Lung (tissue), 12 donors: Measurements from ENCODE around the gene TTC8. TPM values are rescaled to one million over a fixed set of nuclear protein-coding genes. Genes with fewer than 3 reads are reported as not detected.

Source experiments
- ATAC-seq: fragments of 200-7000 bp; cut with Tn5 transposase; one replicate; pipeline ENCODE4 v1.9.1; 2020; ENCODE audit warnings: moderate number of reproducible peaks; ENCODE audit not compliant: insufficient read depth, low FRiP score
- DNase-seq, 3 donors: peaks; one replicate each; pipeline ENCODE4 v3.0.0-alpha.2; 2013 to 2017
- H3K27ac ChIP-seq, 2 donors: one replicate each; pipeline ENCODE4 v1.5.1; 2013; ENCODE audit warnings: mild to moderate bottlenecking in 2 of 2, moderate library complexity in 2 of 2, control low read depth in 1 of 2, inconsistent platforms in 1 of 2, low read depth in 1 of 2, low read length in 1 of 2
- H3K27me3 ChIP-seq, 3 donors: one replicate each; pipeline ENCODE4 v1.5.1; 2013; ENCODE audit warnings: low read length in 2 of 3; ENCODE audit not compliant: control insufficient read depth in 3 of 3, insufficient read depth in 3 of 3
- H3K36me3 ChIP-seq, 4 donors: one replicate each; pipeline ENCODE4 v1.5.1; 2013; ENCODE audit warnings: low read length in 4 of 4, mild to moderate bottlenecking in 1 of 4, moderate library complexity in 1 of 4; ENCODE audit not compliant: control insufficient read depth in 4 of 4, insufficient read depth in 4 of 4
- H3K4me1 ChIP-seq, 5 donors: one replicate each; pipeline ENCODE4 v1.5.1; 2013; ENCODE audit warnings: low read length in 5 of 5, mild to moderate bottlenecking in 2 of 5, moderate library complexity in 1 of 5; ENCODE audit not compliant: control insufficient read depth in 5 of 5, insufficient read depth in 5 of 5
- H3K4me3 ChIP-seq: one replicate; pipeline ENCODE4 v1.5.1; 2013; ENCODE audit warnings: mild to moderate bottlenecking, control low read depth, moderate library complexity
- H3K9ac ChIP-seq, 2 donors: one replicate each; pipeline ENCODE4 v1.5.1; 2013; ENCODE audit warnings: low read length in 2 of 2, control low read depth in 1 of 2; ENCODE audit not compliant: insufficient read depth in 1 of 2
- H3K9me3 ChIP-seq, 4 donors: one replicate each; pipeline ENCODE4 v1.5.1; 2013; ENCODE audit warnings: low read length in 3 of 4, mild to moderate bottlenecking in 1 of 4, moderate library complexity in 1 of 4; ENCODE audit not compliant: control insufficient read depth in 4 of 4, insufficient read depth in 3 of 4
- CTCF ChIP-seq: IDR thresholded peaks from 2 replicates; pipeline ENCODE4 v1.5.1; 2012; ENCODE audit warnings: mild to moderate bottlenecking; ENCODE audit errors: control extremely low read depth, extremely low read depth
- WGBS, 2 donors: extraction: QIAGEN DNeasy Blood & Tissue Kit; methylation state at CpG; one replicate each; pipeline ENCODE4 v1.1.7; 2013; 5-methylcytosine and 5-hydroxymethylcytosine counted together
- polyA plus RNA-seq, 2 donors: library from polyadenylated mRNA; stranded (reverse); fragments of 200-250 nt; gene quantifications; one replicate each; pipeline ENCODE4 v1.2.1, GENCODE V29; 2013
- total RNA-seq, 2 donors: library from RNA; depleted of rRNA in 1 of 2; stranded (reverse); fragments of >200 nt in 1 of 2; gene quantifications; one replicate each; pipeline ENCODE4 v1.2.1, GENCODE V29; 2014 to 2021
- donor health status: control.
- donor health status: control.
- donor health status: Bipolar disorder and iron deficiency.
- donor health status: healthy.
- donor health status: DM: yes; HTN: yes; CAD: no.

Gene TTC8
- total and polyA plus RNA-seq, 4 donors = 9.6 to 29.8 (median 16.0) TPM

- Histone ChIP-seq H3K9me3 (no peaks in the 10 kb centered on the region), H3K9ac (no peak overlapping the region), H3K36me3 (no peaks in the 10 kb centered on the region), H3K4me3 (no peak overlapping the region), H3K27me3 (peaks cover 0 to 8% (median 0%) of the 10 kb centered on the region in 3 donors), H3K4me1 (peaks cover 0 to 10% (median 0%) of the 10 kb centered on the region in 5 donors), H3K27ac (no peak overlapping the region)
- DNase-seq (no peak), ATAC-seq (no peak)
- no peak for TF ChIP-seq CTCF
- 89 to 91% methylated on average over 2 of the region's 2 CpGs for WGBS, 2 donors
These were observed 3.1 kb upstream of the TTC8 start for GRCh38 chr14:88821378-88821777.

GRCh38 chr14:88821888-88822287, 2.6 kb upstream of the TTC8 start:
- Histone ChIP-seq H3K4me3 (no peak overlapping the region), H3K9ac (no peak overlapping the region), H3K27ac (no peak overlapping the region), H3K36me3 (no peaks in the 10 kb centered on the region), H3K9me3 (no peaks in the 10 kb centered on the region), H3K4me1 (peaks cover 0 to 10% (median 0%) of the 10 kb centered on the region in 5 donors), H3K27me3 (peaks cover 0 to 8% (median 0%) of the 10 kb centered on the region in 3 donors)
- 59 to 71% methylated on average over 2 of the region's 2 CpGs for WGBS, 2 donors
- no peak for ATAC-seq
- no peak for DNase-seq
- TF ChIP-seq CTCF = no peak

GRCh38 chr14:88823968-88824313, 510 bp upstream of the TTC8 start:
- Histone ChIP-seq H3K4me1 (peaks cover 0 to 10% (median 0%) of the 10 kb centered on the region in 5 donors), H3K9me3 (no peaks in the 10 kb centered on the region), H3K4me3 (peak overlapping the region; percentile 58), H3K36me3 (no peaks in the 10 kb centered on the region), H3K27me3 (peaks cover 0 to 8% (median 0%) of the 10 kb centered on the region in 3 donors), H3K9ac (peak overlapping the region; percentile 79 to 98), H3K27ac (peak overlapping the region; percentile 70 to 83)
- ATAC-seq (no peak), DNase-seq (no peak)
- no peak for TF ChIP-seq CTCF
- WGBS, 2 donors = 8 to 9% methylated on average over 9 of the region's 9 CpGs

GRCh38 chr14:88825078-88825458, 617 bp downstream of the TTC8 start:
- Histone ChIP-seq H3K4me1 (peaks cover 0 to 10% (median 0%) of the 10 kb centered on the region in 5 donors), H3K4me3 (peak overlapping the region; percentile 57), H3K27ac (peak overlapping the region; percentile 83 to 90), H3K9ac (peak overlapping the region; percentile 79 to 98), H3K36me3 (no peaks in the 10 kb centered on the region), H3K27me3 (peaks cover 0 to 2% (median 0%) of the 10 kb centered on the region in 3 donors), H3K9me3 (no peaks in the 10 kb centered on the region)
- 6 to 8% methylated on average over 5 of the region's 5 CpGs for WGBS, 2 donors
- ATAC-seq = no peak
- DNase-seq = peak in 1 of 3 donors; percentile 18
- no peak for TF ChIP-seq CTCF
